ENCODE data around the gene COL25A1.

Gene COL25A1

GRCh38 chr4:109134921-109135320 lies 167.5 kb downstream of the COL25A1 start:
- H3K27ac ChIP-seq = no peak overlapping the region
- TF ChIP-seq CTCF (IDR thresholded peaks at IDR 0.05) = no peak
- no peak for DNase-seq (ENCODE audit: low spot score)
- H3K4me3 ChIP-seq = no peak overlapping the region

- H3K4me3 ChIP-seq = no peak overlapping the region
- DNase-seq (ENCODE audit: low spot score) = no peak
- TF ChIP-seq CTCF (IDR thresholded peaks at IDR 0.05) = no peak
- H3K27ac ChIP-seq = no peak overlapping the region
These were observed 168.2 kb downstream of the COL25A1 start for GRCh38 chr4:109134268-109134667.

GRCh38 chr4:109131559-109131958 lies 170.9 kb downstream of the COL25A1 start:
- TF ChIP-seq CTCF (IDR thresholded peaks at IDR 0.05) = no peak
- no peak overlapping the region for H3K27ac ChIP-seq
- DNase-seq (ENCODE audit: low spot score) = no peak
- H3K4me3 ChIP-seq = no peak overlapping the region

GRCh38 chr4:109128589-109128988 lies 173.9 kb downstream of the COL25A1 start:
- no peak for TF ChIP-seq CTCF (IDR thresholded peaks at IDR 0.05)

GRCh38 chr4:109127866-109128265 lies 174.6 kb downstream of the COL25A1 start:
- Histone ChIP-seq H3K27ac (no peak overlapping the region), H3K4me3 (no peak overlapping the region)
- TF ChIP-seq CTCF (IDR thresholded peaks at IDR 0.05) = no peak
- no peak for DNase-seq (ENCODE audit: low spot score)

More at GRCh38 chr4:109128589-109128988, 173.9 kb downstream of the COL25A1 start:
- Histone ChIP-seq H3K27ac (no peak overlapping the region), H3K4me3 (no peak overlapping the region)
- no peak for DNase-seq (ENCODE audit: low spot score)

- Histone ChIP-seq H3K27ac (no peak overlapping the region), H3K4me3 (no peak overlapping the region)
- no peak for DNase-seq (ENCODE audit: low spot score)
- no peak for TF ChIP-seq CTCF (IDR thresholded peaks at IDR 0.05)
These were observed 175.6 kb downstream of the COL25A1 start for GRCh38 chr4:109126856-109127255.

GRCh38 chr4:109125084-109125483 lies 177.4 kb downstream of the COL25A1 start:
- Histone ChIP-seq H3K27ac (no peak overlapping the region), H3K4me3 (no peak overlapping the region)
- no peak for DNase-seq (ENCODE audit: low spot score)
- TF ChIP-seq CTCF (IDR thresholded peaks at IDR 0.05) = no peak

All from coronary artery (tissue), 2 donors.